Stimulated activated CD8-positive, alpha-beta memory T cell treated with anti-CD3 and anti-CD28 coated beads, Interleukin-4, amount 100 ng/mL, for 1 hour (primary cell): ENCODE measurements around the gene ZNF385A.

Experiments
- DNase-seq, 2 donors: peaks; one replicate each; pipeline ENCODE4 v3.0.0-alpha.2; 2020; ENCODE audit warnings: low read depth in 2 of 2, low spot score in 1 of 2

The ZNF385A gene

DNA sequence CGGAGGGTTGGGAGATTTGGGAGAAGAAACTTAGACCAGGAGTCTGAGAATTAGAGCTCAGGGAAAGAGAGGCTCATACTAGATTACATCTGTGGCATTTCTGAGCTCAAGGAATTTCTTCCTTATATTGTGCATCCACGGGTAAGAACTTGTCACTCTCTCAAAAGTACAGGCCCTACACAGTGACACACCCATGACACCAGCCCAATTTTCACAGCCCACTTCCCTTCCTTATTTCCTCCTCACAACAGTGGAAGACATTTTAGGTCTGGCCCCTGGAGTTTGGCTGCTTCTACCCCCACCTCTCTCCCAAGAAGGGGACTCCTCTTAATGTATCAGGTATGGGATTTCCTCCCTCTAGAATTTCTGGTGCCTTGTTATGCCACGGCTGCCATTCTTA lies 9.2 kb upstream of the ZNF385A start:
- DNase-seq: no peak

DNA sequence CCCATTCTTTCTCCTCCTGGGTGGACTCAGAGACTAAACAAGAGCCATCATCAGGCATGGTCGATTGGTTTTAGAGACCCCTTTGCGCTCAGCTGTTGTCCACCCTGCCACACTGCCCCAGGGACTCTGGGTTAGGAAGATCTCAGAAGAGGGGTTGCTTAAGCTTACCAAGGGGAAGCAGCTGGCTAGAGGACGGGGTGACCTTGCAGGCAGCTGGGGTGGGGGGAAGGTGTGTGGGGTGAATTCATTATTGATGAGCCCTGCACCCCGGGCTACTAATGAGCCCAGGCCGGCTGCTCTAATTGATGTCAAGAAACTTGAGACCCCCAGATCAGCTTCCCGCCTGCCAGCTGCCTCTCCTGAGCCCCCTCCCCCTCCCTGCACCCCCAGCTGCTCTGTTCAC lies 8.7 kb upstream of the ZNF385A start:
- DNase-seq: no peak

DNA sequence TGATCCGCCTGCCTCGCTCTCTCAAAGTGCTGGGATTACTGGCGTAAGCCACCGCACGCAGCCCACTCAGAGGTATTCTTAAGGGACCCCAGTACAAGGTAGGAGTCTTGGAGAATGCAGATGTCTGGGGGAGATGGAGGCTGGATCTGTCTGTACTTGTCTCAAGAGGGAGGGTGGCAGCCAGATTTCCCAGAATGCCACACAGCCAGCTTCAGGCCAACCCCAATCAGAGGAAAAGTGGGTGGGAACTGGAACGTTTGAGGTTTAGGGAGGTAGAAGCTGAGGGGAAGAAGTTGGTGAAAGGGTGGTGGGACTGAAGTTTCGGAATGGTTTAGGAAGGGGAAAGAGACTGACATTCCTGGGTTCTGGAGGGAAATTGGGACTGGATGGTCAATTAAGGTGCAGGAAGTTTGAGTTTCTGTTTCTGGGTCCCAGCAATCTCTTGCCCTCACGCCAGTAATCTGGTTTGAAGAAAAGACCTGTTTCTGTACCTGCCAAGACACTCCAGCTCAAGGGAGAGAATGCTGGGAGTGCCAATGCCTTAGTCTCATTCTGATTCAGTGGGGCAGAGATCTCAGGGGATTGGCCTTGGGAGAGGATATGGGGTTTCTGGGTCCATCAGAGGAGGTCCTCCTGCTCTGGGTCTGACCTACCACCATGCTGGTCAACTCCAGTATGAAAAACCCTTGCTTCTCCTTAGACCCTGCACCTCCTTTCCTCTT lies 8.1 kb upstream of the ZNF385A start:
- DNase-seq: no peak

DNA sequence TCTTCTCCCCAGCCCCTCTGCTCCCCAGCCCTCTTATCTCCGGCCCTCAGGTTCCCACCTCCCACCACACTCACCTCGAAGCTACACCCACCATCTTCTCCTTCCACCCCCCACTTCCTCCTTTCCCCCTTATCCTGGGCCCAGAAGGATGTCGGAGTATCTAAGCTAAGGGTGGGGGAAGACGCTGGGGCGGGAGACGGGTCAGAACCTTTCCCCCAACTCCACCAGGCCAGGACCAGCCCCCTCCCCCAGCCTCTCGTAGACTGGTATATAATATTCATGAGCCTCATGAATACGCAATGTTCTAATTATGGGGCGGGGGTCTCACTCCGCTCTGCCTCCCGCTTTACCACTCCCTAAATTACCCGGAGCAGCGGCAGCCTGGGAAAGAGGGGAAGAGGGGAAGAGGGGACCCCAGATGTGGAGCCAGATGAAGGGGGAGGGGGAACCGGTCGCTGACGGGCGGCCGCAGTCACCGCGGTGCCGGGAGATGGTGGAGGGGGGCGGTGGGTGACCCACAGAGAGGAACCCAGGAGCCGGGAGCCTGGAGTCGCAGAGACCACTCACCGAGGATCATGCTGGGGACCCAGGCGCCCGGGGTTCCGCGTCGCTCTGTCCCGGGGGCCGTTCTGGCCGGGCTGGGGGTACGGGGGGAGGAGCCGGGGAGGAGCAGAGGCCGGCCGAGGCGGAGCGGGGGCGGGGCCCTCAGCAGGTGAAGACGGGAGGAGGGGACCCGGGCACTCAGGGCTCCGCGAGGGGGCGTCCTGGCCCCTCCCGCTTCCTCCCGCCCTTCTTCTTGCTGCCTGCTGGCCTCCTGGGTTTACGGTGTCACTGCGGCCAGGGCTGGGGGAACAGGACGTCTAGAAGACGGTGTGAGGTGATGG lies 6.4 kb upstream of the ZNF385A start:
- DNase-seq: peak in 1 of 2 donors; percentile 38

DNA sequence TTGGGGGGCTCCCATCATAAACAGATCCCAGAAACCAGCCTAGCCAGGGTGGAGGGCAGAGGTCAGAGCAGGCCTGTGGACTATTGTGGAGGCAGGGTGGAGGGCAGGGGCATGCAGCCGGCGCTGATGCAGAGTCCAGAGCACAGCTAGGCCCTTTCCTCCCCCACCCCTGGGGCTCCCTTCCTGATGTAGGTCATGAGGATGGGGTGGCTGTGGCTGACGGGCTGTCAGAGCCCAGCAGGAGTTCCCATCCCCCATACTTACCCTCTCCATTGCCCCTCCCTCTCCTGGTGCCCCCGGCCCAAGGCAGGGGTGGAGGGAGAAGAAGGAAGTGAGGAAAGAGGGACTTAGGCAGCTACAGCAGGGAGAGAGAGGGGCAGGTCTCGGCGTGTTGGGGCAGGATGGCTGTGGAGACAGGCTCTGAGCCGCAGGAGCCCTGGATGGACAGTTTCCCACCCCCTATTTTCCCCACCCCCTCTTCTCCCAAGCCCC lies 5.7 kb upstream of the ZNF385A start:
- no peak for DNase-seq

DNA sequence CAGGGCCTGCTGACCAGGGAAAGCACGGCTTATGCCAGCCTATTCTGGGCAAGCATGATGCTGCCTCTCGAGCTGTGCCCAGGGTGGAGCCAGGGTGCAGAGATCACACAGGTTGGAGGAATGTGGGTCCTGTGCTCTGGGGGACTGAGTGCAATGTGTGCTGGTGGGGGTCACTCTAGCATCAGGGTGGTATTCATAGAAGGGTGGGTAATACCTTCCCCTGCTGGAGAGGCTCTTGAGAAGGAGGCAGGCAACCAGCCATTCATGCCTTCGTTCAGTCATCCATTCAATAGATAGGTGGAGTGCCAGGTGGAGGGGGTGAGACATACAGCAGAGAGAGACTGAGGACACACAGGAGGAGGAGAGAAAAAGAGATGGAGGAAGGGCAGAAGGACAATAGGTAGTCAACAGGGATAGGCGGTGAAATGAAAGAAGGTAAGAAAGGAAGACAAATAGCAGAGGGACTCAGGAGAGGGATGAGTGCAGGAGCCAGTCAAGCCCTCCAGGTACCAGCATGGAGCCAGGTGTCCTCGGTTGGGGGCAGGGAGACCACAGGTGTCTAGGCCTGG lies 5.2 kb upstream of the ZNF385A start:
- no peak for DNase-seq

DNA sequence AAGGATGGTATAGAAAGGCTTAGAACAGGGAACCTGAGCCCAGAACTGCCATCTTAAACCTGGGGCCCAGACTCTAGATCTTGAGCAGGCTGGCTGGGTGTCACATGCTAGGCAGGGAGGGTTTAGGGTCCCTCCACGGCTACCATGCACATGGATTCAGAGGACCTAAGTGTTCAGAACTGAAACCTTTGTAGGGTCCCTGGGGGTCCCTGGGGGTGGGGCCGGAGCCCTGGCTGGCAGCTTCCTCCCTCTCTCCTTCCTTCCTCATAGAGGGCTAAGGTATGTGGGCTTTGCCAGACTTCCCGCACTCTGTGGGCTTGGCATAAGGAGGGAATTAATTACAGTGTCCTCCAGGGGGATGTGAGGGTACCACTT lies 4.6 kb upstream of the ZNF385A start:
- DNase-seq: no peak

DNA sequence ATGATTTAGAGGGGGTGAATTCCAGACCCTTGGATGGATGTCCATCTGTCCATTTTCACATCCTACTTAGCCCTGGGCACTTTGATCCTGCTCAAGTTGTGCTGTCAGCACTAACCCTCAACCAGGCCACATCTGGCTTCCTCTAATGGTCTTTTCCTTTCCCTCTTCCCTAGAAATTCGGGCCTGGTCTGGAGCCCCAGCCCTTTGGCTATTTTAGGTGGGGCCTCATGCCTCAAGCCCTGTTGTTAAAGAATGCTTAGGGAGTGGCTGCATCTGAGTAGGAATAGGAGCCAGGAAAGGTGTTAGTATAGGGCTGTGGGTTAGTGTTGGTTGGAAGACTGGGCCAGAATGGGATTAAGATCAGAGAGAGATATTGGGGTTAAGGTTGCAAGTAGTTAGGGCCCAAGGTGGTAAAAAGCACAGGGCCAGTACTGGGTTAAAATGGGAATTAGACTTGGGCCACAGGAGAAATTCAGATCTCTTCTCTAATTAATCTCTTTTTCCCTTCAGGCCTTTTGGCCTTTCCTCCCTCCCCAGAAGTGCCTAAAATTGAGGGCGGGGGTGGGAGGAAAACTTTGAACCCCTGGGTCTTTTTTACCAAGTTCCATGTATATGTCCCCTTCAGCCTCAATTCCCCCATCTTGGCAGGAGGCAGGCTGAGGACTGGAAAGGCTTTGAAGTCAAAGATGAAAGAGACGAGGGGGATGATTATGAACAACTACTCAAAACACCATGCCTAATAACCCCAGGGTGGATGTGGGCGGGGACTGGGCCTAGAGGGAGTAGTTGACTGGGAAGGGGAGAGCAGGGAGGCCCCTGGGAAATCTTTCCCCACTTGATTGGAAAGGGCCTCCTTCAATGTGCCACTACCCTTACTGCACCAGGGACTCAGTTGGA lies 4.0 kb upstream of the ZNF385A start:
- no peak for DNase-seq

DNA sequence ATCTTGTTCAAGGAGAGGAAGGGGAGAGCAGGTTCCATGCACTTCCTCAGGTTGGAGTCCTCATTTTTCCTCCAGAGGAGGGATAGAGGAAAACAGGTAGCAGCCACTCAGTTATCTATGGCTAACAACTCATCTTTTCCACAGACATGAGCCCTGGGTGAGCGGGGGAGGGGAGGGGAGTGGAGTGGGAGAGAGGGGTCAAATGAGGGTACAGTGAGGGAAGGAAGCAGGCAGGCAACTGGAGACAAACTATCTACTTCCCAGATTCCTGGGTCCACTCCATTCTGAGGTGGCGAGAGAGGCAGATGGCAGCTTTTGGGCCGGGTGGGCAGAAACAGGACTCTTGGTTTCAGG lies 2.6 kb upstream of the ZNF385A start:
- no peak for DNase-seq

DNA sequence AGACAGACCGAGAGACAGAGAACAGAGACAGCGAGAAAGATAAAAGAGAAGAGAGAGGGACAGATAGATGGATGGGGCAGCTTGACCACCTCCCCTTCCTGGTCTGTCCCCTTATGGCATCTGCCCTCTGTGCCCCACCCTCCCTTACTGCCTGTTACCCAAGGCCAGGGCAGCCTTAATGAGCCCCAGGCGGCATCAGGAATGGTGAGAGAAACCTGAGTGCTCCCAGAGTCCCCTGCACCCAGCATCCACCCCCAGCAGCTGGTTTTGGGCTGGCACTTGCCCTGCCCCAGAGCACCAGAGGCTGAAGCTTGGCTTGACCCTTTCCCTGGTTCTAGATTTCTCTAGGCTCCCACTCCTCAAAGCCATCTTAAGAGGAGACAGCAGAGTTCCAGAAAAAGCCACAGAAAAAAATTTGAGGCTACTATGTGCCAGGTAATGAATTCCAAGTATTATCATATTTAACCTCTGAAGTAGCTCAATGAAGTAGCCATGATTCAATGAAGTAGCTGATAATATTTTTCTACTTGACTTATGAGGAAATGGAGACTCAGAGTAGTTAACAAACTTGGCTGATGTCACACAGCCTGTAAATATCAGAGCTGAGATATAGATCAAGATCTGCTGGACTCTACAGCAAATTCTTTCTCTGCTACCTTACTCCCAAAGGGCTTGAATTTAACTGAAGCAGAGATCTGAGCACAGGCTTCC lies 2.0 kb upstream of the ZNF385A start:
- DNase-seq: no peak

DNA sequence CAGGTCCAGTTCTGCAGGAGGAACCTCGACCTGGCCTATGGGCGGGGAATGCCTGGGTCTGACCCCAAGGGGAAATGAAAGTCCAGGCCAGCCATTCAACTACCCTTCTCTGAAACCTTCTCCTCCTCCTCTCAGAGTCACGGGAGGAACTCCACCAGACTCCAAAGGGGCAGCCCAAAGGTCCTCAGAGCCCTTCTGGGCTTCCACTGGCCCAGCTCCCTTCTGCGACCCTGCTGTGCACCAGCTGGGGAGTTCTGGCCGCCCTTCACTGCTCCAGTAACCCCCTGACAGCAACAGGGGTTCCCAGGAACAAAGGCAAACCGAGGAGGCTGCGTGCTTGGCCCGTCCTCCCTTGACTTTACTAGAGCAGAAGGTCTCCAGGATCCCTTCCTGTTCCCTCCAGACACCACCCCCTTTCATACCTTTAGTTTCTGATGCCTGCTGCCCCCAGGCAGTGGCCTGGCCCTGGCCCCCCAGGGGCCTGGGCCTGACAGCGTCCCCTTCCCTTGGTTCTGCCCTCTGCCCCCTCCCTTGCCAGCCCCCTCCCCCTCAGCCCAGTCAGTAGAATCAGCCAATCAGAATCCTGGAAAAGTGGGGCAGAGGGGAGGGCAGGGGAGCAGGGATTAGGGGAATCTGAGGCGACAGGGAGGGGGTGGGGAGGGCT lies 850 bp upstream of the ZNF385A start:
- DNase-seq: no peak

DNA sequence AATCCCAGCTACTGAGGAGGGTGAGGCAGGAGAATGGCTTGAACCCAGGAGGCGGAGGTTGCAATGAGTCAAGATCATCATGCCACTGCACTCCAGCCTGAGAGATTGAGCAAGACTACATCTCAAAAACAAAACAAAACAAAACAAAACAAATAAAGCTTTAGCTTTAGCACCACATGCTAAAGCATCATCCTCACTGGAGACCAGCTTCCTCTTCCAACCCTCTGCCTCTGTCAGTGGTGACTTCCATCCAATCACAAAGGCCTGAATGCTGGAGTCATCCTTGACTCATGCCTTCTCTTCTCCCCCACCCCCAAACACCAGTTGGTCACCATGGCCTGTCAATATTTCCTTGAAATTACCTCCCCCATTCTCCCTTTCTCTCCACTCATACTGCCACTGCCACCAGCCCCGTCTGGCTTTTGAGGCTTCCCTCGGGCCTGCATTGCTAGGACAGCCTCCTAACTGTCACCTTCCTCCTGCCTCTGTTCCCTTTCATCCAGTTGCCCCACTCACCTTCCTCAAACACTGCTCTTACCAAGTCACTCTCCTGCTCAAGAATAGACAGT lies 1.4 kb downstream of the ZNF385A start:
- DNase-seq: no peak

DNA sequence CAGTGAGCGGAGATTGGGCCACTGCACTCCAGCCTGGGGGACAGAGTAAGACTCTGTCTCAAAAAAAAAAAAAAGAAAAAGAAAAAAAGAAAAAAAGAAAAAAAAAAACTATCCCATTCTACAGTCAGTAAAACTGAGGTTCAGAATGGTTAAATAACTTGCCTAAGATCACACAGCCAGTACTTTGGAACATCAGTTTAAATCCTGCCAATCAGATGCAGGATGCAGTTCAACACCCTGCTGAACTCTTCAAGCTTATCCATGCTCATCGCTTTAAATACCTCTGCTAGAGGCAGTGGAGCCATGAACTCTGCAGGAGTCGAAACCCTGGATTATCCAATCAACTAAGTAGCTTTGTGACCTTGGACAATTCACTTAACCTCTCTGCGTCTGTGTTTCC lies 3.4 kb downstream of the ZNF385A start:
- no peak for DNase-seq

DNA sequence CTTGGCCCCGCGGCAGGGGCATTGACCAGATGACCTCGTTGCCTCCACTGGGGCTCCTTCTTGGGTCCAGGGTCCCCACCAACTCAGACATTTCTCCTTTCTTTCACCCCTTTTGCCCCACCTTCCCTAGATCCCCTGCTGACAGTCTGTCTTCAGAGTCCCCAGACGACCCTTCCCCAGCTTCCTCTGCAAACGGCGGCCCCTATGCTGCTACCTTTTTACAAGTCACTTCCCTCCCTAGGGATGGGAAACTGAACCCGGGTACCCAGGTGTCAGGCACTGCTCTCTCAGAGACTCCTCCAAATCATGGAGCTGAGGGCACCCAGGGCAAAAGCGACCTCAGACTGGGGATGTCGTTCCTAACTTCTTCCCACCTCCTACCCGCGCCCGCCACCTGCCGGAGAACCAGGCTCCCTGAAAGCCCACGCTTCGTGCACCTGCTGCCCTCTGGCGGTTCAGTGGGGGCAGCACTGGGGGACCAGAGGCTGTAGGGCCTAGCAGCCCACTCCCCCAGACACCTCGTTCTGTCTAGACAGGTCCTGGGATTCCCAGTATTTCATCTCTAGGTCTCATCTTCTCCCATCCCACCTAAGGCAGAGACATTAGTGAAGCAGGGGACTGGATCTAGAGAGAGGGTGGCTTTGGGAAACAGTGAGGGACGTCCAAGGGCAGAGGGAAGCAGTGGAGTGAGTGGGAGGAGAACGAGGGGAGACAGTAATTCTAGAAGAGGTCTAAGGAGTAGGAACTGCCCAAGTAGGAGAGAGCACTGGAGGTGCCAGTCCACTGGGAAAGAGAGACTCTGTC lies 4.9 kb downstream of the ZNF385A start:
- DNase-seq: peak; percentile 78 to 79

DNA sequence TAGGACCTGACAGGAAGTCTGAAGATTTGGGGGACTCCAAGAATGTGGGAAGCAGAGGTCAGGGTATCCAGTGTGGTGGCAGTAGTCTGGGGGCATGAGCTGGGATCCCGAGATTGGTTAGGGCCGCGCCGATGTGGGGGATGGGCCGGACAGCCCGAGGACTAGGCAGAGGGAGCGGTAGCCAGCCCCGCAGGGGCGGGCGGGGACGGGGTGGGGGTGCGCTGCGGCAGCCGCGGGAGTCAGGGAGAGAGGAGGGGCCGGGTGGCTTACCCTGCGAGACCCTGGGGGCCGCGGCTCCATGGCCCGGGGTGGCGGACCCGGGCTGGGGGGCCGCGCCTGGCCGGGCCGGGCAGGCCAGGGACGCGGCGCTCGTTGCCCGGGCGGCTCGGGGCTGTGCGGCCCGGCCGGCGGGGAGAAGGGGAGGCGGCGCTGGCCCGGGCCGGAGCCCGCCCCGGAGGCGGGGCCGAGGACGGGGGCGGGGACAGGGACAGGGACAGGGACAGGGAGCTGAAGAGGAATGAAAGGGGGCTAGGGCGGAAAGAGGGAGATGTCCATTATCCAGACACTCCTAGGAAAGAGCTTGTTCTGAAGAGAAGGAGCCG lies 5.6 kb downstream of the ZNF385A start:
- DNase-seq: no peak

DNA sequence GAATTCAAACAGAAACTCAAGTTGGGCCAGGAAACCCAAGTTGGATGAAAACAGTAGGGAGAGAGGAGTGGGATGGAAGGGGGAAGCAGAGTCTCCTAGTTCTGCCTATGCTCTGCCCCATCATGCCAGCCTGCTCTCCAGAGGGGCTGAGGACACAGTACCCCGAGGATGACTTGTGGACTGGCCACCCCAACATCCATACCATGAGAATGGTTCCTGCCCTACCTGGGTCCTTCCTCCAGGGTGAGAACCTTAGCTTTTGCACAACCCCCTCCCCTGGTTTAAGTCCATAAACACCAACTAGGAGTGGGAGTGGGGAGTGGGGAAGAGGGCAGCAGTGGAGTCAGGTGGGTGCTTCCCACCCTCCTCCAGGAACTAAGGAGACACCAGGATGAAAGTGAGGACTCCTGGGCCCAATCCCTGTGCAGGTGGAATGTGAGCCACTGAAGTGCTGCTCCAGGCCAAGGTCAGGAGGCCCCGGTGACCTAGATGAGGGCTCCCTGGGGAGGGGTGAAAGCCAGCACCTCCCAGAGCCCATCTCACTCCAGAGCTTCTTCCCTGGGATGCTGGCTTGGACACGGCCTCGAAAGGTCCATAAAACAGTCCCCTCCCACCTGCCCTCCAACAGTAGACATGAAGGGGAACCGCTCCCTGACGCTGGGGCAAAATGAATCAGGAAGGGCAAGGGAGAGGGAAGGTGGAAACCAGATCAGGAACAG lies 6.6 kb downstream of the ZNF385A start:
- no peak for DNase-seq

DNA sequence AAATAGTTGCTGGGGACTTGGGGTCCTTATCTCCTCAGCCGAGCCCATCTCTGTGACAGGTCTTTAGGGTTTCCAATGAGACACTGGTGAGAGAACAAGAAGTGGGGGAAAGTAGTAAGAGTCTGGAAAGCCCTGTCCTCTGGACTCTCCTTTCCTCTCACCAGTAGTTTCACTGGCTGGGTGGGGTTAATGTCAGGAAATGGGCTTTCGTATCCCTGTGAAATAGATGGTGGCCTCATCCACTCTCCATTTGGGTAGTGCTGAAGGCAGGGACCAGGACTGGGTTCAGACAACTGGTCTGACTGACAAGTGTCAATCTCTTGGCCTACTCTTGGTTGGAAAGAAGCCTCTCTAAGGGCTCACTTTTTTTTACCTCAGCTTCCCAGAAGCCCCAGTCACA lies 7.5 kb downstream of the ZNF385A start:
- DNase-seq: no peak

DNA sequence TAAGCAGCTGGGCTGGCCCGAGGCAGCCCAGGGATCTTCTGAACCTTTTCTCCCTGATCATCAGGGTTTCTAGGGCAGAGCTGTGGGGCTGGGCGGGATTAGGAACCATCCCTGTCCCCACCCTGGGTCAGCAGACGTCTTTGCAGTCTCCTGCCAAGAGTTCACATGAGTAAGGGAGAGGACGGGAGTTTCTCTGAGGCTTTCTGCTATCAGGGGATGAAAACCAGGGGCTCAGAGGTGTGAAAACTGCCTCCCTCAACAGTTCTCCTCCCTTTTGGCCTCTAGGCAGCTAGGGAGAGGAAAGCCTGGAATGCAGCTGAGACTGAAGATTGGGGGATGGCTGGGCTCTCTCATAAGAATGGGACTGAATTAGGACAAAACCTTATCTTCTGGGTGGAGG lies 7.9 kb downstream of the ZNF385A start:
- DNase-seq: no peak
